ENCODE measurements around the gene GNB1L.

The GNB1L gene

DNA sequence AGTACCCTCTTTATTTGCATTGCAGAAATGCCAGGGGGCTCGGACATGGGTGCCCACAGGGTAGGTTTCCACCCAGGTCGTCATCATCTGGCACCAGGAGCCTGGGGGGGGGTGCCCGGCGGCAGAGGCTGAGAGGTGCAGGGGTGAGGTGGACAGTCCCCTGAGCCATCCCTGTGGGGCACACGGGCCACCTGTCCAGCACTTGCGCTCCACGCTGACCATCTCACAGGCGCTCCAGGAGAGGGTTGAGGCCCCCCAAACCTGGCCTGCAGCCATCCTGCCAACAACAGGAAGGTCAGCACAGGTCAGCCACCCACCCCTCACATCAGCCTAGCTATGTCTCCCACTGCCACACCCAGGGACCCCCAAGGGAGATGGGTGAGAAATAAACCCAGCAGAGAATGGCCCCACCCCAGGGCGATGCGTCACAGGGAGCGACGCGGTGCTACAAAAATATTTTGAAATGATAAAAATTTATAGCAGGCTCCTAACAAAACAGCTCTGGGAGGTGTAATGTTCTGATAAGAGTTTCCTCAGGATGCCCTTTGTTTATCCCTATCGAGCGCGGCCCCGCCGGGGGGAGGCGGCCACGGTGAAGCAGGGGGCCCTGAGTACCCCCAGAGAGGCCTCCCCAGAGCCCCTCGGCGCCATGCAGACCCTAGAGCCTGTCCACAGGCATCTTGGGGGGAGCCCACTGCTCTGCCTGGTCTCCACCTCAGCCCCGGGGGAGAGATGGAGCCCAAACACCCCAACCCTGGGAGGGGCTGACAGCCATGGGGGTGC is 21.0 kb upstream of the GNB1L start:
- DNase-seq, result peak; percentile 19

DNA sequence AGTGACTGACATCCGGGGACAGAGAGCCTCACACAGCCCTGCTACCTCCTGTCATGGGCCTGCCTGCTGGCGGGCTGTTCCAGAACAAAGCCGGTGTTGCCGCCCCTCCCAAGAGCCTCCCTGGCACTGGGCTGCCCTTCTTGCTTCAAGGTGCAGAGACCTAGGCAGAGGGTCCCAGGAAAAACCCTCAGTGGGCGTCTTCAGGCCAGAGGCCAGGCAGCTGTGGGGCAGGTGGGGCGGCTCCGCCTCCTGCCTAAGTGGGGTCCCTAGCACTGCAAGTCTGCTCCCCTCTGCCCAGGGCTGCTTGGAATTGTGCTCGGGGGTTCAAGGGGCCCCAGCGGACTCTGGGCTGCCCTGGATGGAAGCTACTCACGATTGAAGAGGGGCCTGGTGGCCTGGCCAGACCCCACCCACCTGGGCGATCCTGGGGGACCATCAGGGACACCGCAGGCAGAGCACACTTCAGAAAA is 20.4 kb upstream of the GNB1L start:
- peak; percentile 22 for DNase-seq

DNA sequence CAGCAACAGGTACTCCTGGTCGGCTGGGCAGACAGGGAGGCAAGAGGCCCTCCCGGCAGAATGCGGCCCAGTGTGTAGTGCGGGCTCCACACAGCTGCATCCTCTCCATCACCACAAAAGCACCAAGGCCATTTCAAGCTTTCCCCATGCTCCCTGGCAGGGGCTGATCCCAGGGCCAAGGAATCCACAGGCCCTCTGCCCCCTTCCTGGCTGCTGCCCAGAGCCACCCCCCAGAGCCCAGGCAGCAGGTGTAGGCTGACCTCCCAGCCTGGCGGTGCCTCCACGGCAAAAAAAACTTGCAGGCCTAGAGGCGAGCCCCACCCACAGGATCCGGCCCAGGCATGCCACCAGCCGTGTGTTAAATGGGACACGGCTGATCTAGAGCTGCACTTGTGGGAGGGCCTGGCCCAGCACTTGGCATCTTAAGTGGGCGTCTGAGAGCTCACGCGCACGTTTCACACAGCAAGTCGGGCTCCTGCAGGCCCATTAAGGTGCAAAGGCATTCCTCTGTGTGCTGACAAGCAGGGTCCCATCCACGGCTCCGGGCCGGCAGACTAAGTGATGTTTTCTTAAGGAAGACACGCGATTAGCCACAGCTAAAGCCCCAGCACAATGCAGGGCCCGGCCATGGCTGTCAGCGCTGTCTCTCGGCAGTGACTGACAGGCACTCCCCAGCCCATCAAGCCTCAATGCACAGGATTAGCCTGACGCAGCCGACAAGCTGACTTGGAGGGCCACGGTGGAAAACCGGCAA is 19.8 kb upstream of the GNB1L start:
- peak; percentile 65 for DNase-seq

DNA sequence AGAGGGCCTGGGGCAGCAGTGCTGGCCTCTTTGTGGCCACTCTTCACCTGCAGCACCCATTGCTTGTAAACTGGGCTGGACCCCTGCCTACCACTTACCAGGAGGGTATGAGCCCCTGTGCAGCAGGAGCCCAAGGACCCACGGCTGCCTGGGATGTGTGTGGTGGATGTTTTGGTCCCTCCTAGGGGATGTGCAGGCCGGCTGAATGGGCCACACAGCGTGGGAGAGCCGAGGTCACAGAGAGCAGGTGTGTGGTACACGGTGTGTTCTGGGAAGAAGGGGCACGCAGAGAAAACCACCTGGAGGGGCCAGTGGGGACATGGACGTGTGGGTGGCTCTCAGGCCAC is 19.3 kb upstream of the GNB1L start:
- peak; percentile 15 for DNase-seq

GRCh38 chr22:19873138-19873959 is 18.7 kb upstream of the GNB1L start:
- DNase-seq, result peak; percentile 20

- peak; percentile 18 for DNase-seq
These were observed 18.1 kb upstream of the GNB1L start for GRCh38 chr22:19872779-19873137.

DNA sequence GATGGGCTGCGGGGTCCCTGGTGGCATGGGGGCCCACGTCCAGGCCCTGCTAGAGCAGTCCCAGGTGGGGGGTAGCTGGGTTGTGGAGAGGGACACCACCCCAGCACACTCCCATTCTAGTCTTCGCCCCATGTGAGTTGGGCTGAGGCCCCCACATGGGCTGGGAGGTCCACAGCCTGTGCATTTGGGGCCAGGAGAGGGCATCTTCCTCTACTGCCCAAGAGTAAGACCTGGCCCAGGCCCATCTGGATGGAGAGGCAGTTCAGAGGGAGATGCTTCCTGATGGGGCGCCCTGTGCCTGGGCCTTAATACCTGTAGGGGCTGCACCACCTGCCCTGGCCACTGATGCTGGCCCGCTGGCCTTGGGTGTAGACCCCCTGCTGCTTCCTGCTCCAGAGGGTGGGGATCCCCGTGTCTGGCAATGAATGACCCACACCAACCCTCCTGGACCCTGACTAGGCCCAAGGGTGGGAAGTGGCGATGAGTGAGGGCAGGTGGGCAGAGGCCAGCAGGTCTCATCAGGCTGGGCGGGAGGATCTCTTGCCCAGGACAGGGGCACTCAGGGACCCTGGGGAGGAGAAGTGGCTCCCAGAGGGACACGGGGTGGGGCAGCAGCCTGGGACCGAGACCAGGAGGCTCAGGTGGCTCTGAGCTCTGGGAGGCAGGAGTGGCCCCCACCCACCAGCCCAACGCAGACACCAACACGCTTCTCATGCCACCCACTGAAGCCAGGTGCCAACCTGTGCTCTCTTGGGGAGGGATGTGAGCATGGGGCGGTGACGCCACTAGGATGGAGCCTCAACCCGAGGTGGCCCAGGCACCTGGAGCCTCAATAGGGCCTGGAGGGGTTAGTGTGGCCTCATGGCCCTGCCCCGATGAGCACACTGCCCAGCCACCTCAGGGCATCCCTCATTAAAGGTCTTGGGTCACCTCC is 17.4 kb upstream of the GNB1L start:
- peak; percentile 17 for DNase-seq

- peak; percentile 18 for DNase-seq
These were observed 16.6 kb upstream of the GNB1L start for GRCh38 chr22:19871023-19871844.

DNA sequence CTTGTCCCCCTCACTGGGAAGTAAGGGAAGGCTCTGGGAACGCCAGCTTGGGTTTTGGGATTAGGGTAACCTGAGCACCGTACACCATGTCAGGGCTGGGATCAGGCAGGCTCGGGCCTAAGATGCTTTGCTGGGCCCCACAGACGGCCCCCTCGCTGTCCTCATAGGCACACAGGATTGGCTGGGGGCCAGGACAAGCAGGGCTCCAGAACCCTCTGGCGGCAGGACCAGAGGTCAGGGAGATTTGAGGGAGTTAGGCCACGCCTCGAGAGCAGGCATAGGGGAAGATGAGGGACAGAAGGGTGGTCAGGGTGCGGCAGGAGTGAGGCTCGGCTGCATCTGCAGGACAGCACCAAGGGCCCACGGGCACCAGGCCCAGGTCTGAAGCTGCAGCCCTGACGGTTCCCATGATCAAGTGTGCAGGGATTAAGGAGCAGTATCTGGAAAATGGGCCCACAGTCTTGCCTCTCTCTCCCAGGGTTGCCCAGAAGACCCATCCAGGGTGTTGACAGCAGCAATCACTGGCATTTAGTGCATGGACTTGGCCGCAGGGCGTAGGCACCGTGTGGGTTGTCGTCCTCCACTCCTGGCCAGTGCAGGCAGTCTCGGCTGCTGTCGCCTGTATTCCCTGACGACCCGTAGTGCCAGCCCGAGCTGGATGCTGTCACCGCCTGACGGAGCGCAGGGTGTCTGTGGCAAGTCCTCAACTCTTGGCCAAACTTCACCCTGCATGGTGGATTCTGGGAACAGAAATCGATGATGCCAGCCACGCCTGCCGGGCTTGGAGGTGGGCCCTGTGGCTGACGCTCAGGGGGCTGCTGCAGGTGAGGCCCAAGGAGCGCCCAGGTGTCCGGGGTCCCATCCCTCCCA is 15.7 kb upstream of the GNB1L start:
- peak; percentile 17 for DNase-seq

DNA sequence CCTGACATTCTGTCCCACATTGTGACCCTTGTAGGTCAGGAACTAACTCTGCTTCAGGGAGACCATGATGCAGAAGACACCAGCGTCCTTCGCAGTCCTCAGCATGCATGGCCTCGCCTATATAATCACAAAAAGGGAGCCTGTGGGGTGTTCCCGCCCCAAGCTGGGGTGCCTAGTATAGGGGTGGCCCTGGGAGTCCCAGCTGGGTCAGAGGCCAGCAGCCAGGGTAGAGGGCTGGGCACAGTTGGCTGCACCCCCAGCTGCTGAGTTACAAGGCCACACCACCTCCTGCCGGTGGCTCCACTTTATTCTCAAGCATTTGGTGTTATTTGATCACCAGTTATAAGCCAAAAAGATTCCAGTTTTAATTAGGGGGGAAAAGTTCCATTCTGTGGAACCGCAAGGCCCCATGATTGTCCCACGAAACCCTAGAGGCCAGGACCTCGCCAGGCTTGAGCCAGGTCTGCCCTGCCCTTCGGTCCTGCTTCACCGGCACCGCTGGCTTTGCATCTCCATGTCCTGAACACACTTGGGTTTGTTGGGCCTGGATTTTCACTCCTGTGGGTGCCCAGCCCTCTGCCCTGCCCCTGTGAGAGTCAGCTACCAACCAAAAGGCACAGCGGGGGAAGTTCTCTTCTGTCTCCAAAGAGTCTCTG is 15.0 kb upstream of the GNB1L start:
- DNase-seq, result peak; percentile 19

- DNase-seq, result peak; percentile 32
These were observed 14.2 kb upstream of the GNB1L start for GRCh38 chr22:19868773-19869471.

GRCh38 chr22:19868333-19868732 is 13.7 kb upstream of the GNB1L start:
- DNase-seq, result peak; percentile 7

- DNase-seq, result no peak
These were observed 12.9 kb upstream of the GNB1L start for GRCh38 chr22:19867617-19868016.

GRCh38 chr22:19866665-19867009 is 12.0 kb upstream of the GNB1L start:
- DNase-seq, result no peak

DNA sequence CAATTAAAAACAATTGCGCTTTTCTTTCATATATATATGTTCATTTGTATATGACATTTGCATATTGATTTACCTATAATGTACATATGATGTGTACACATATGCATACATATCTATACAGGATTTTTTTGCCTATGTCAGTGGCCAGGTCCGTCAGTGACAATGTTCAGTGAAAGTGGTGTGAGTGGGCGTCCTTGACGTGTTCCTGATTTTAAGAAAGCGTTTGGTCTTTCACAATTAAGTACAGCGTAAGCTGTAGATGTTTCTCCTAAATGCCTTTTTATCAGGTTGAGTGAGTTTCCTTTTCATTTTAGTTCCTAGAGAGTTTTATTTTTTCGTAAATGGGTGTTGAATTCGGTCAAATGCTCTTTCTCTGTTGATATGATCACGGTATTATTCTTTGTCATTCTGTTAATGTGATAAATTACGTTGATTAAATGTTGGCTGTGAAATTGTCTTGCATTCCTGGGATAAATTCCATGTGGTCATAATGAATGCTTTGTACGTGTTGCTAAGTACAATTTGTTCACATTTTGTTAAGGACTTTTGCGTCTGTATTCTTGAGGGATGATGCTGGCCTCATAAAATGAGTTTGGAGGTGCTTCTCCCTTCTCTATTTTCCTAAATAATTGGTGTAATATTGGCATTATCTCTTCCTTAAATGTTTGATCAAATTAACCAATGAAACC is 10.6 kb upstream of the GNB1L start:
- DNase-seq, result no peak

DNA sequence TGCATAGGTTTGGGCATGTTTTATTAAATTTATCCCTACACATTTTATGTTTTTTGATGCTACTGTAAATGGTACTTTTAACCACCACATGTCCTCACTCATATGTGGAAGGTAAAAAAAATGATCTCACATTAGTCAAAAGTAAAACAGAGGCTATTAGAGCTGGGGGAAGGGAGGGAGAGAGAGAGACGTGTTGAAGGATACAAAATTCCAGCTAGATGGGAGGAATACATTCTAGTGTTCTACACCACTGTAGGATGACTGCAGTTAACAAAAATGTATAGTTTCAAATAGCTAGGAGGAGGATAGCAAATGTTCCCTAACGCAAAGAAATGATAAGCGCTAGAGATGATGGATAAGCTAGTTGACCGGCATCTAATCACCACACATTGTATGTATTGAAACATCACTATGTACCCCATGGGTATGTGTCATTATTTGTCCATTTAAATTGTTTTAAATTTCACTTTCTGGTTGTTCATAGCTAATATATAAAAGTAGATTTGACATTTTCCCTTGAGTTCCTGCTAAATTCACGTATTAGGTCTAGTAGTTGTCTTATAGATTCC is 9.9 kb upstream of the GNB1L start:
- no peak for DNase-seq

GRCh38 chr22:19863571-19863970 is 8.9 kb upstream of the GNB1L start:
- DNase-seq, result no peak

DNA sequence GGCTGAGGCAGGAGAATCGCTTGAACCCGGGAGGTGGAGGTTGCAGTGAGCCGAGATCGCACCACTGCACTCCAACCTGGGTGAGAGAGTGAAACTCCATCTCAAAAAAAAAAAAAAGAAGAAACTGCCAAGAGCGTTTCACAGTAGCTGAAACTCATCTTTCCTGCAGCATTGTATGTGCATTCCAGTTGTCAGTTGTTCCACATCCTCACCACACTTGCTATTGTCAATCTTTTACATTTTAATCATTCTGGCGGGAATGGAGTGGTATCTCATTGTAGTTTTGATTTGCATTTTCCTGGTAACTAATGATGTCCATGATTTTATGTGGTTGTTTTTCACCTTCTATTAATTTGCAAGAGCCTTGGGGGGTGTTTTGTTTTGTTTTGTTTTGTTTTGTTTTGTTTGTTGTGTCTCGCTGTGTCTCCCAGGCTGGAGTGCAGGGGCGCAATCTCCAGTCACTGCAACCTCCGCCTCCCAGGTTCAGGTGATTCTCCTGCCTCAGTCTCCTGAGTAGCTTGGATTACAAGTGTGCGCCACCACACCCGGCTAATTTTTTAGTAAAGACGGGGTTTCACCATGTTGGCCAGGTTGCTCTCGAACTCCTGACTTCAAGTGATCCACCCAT is 8.1 kb upstream of the GNB1L start:
- no peak for DNase-seq
